Breast epithelium (tissue), 3 donors: Measurements from ENCODE around the gene CNNM2.

ENCODE experiments used
- POLR2A ChIP-seq: fragments of 450-650 bp; IDR thresholded peaks from one replicate; pipeline ENCODE4 v1.6.1; 2016; ENCODE audit warnings: antibody characterized with exemption, mild to moderate bottlenecking, moderate library complexity
- TF ChIP-seq, protein P1 (sequence below), 3 donors: fragments of 450-650 bp; IDR thresholded peaks; one replicate each; pipeline ENCODE4 v1.5.1; 2016 to 2017; ENCODE audit warnings: antibody characterized with exemption in 3 of 3, mild to moderate bottlenecking in 3 of 3, moderate library complexity in 3 of 3

DNA sequence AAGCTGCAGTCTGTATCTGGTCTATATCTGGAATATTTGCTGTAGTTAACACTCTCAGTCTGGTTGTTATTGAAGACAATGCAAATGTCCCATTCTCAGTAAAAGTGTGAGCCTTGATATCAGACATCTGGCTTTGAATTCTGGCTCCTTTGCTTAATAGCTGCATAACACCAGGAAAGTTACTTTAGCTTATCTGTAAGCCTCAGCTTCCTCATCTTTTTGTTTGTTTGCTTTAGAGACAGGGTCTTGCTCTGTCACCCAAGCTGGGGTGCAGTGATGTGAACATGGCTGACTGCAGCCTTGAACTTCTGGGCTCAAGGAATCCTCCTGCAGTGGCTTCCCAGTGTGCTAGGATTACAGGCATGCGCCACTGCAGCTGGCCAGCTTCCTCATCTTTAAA is 41.3 kb downstream of the CNNM2 start:
- TF ChIP-seq, protein P1, sequence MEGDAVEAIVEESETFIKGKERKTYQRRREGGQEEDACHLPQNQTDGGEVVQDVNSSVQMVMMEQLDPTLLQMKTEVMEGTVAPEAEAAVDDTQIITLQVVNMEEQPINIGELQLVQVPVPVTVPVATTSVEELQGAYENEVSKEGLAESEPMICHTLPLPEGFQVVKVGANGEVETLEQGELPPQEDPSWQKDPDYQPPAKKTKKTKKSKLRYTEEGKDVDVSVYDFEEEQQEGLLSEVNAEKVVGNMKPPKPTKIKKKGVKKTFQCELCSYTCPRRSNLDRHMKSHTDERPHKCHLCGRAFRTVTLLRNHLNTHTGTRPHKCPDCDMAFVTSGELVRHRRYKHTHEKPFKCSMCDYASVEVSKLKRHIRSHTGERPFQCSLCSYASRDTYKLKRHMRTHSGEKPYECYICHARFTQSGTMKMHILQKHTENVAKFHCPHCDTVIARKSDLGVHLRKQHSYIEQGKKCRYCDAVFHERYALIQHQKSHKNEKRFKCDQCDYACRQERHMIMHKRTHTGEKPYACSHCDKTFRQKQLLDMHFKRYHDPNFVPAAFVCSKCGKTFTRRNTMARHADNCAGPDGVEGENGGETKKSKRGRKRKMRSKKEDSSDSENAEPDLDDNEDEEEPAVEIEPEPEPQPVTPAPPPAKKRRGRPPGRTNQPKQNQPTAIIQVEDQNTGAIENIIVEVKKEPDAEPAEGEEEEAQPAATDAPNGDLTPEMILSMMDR (IDR thresholded peaks at IDR 0.05) = no peak
- no peak for TF ChIP-seq POLR2A
